ENCODE results near the gene ACOX3.
"Not testable (repeated sequence)": the region's sequence is repeated elsewhere in the genome, so short reads cannot be mapped to it uniquely, and the experiment has no call there.

Gene ACOX3

DNA sequence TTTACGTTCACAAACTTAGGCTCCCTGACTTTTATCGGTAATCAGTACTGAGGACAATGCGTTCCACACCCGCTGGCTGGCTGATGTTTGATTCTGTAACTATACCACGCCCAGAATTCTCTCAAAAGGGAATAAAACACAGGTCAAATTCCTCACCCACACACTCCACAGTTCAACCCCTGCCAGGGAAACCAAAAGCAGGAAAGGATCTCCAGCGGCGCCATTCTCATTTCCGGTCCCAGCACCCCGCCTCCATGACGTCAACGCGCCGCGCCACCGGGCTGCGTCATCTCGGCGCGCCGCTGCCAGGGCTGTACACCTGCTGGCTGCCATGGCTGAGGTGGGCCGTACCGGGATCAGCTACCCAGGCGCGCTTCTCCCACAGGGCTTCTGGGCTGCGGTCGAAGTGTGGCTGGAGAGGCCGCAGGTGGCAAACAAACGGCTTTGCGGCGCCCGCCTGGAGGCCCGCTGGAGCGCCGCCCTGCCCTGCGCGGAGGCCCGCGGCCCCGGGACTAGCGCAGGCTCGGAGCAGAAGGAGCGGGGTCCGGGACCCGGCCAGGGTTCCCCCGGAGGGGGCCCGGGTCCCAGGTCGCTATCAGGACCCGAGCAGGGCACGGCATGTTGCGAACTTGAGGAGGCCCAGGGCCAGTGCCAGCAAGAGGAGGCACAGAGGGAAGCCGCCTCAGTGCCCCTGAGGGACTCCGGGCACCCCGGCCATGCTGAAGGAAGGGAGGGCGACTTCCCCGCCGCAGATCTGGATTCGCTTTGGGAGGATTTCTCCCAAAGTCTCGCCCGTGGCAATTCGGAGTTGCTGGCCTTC is at the start of gene ACOX3, which contains the start of gene TRMT44:
ACOX3 (minus strand) TSS at position 232 of the 820 bp plus-strand sequence. CDS start 24,202 bp downstream, outside the sequence.
TRMT44 (plus strand) TSS at position 286 of the 820 bp plus-strand sequence; CDS start at position 332, 46 bp downstream.
- DNase-seq, result peak; percentile 89

DNA sequence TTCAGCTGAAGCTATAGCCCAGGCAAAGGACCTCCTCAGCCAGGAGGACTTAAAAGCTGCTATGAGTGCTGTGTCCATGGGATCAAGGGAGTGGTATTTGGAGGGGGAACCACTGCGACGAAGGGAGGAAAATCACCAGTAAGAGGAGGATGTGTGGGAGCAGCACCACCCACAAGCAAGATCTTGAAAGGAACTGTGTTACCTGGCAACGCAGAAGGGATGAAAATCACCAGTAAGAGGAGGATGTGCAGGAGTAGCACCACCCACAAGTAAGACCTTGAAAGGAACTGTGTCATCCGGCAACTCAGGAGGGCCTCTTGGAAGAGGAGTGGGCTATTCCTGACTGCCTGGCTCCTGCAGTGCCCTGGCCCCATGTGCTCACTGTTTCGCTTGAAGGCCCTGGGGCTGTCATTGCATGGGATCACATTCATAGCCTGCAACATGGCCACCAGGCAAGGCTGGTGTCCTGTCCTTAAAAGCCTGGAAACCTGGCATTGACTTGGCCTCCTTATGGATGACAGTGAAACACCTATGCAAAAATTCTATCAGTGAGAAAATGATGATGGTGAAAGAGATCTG is 48.4 kb upstream of the ACOX3 start:
- no peak for DNase-seq

DNA sequence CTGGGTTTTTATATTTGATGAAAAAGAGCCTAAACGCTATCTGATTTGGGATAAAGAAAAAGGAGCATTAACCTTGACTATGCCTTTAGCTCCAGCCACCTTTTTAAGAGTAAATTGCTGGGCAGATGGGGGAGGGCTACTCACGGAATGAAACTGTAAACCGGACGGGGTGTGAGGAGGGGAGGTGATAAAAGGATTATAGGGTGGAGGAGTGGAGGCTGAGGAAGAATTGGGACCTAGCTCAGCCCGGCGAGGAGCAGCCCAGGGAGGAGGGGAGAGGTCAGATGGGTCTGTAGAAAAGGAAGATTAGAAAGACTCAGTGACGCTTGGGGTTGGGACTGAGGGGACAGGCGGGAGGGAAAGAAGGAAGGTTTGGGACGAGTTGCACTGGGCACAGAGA is 46.1 kb upstream of the ACOX3 start:
- DNase-seq, result not testable (repeated sequence)

DNA sequence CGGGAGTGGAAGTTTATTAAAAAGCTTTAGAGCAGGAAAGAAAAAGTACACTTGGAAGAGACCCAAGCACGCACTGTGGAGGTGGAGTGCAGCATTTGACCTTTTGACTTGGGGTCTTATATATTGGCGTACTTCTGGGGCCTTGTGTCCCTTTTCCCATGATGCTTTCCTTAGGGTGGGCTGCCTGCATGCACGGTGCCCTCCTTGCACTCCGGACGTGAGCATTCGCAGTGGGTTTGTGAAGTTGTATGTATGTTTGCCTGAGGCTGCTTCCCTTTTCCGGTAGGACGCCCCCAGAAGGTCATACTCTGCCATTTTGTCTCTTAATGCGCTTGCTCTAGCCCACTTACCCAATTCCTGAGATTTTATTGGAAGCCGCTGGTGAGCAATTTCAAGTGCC is 39.7 kb upstream of the ACOX3 start:
- DNase-seq, result no peak

DNA sequence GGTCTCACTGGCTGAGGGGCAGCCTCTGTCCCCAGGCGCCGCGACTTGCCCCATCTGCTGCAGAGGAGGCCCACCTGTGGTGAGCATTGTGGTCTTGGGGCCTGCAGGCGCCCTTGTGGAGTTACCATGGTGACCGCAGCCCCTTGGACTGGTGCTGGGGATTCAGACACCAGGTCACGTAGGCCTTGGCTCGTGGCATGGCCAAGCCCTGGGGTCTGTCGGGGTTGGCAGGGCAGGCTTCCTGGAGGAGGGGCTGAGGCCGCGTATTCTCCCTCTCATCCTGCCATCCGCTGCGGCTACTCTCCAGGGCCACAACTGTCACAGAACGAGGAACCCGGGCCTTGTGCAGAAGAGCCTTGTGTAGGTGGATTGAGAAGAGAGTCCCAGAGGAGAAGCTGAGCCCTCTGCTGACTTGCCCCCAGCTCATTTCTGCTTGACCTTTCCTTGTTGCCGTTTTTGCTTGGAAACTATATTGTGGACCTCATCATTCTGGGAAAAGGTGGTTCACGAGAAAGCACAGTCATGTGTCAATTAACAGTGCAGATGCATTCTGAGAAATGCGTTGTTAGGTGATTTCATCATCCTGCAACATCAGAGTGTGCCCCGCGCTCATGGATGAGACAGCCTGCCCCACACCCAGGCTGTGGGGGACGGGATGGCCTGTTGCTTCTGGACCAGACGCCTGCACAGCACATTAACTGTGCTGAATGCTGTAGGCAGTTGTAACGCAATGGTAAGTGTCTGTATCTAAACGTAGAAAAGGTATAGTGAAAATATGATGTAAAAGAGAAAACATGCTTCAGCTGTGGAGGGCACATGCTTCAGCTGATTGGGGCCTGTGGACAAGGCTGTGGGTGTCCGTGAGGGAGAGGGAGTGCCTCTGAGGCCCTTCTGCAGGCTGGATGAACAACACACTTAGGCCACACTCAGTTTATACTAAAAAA is 38.5 kb upstream of the ACOX3 start:
- peak; percentile 36 for DNase-seq

DNA sequence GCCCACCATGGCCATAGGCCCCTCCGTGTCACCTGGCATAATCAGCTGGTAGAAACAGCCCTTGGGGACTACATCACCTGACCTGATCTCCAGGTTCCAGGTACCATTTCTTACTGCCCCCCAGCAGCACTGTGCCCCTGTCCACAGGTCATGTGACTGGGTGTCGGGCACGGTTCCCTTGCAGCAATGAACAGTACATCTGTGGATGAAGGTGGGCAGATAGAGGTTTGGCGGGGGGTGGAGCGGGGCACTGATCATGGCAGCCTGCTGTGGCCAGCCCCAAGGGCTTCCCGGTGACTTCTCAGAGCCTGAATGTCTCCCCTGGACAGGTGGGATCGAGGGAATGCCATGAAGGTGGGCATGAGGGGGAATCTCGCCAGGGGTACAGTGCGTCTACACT is 37.8 kb upstream of the ACOX3 start:
- DNase-seq, result no peak

DNA sequence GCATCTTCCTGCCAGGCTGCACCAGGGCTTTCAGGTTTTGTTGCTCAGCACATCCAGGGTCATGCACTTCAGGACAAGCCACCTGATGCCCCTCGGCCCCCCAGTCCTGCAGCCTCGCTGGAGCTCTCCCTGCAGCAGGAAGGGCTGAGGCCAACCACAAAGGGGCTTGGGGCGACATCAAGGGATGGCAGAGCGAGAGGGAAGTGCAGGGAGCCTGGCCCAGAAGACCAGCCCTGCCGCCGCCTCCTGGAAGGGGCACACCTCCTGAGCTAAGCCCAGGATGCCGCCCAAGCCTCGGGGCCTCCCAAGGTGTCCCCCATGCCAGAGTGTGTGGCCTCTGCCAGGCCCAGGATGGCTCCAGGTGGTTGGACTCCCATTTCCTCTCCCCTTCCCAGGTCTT is 37.2 kb upstream of the ACOX3 start:
- no peak for DNase-seq

DNA sequence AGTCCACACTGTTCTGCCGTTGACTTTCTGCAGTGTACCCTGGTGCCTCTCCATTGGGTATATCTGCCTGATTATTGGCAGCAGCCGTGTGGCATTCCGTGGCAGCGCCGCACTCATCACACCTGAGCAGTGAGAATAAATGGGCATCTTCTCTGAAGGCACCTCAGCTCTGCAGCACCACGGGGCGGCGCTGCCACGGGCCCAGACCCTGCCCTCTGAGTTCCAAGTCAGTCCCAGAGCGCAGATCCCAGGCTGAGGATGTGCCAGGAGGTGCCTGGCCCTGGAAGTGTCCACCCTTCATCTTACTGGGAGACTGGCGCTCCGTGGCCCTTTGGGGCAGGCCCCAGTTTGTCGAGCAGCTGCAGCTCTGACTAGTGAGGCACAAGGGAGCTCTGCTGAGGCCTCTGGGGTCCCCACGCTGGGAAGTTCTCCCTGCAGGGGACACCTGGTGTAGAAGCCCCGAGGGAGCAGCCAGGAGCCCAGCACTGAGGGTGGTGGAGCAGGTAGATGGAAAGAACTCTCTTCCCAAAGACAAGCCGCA is 36.6 kb upstream of the ACOX3 start:
- DNase-seq, result no peak

DNA sequence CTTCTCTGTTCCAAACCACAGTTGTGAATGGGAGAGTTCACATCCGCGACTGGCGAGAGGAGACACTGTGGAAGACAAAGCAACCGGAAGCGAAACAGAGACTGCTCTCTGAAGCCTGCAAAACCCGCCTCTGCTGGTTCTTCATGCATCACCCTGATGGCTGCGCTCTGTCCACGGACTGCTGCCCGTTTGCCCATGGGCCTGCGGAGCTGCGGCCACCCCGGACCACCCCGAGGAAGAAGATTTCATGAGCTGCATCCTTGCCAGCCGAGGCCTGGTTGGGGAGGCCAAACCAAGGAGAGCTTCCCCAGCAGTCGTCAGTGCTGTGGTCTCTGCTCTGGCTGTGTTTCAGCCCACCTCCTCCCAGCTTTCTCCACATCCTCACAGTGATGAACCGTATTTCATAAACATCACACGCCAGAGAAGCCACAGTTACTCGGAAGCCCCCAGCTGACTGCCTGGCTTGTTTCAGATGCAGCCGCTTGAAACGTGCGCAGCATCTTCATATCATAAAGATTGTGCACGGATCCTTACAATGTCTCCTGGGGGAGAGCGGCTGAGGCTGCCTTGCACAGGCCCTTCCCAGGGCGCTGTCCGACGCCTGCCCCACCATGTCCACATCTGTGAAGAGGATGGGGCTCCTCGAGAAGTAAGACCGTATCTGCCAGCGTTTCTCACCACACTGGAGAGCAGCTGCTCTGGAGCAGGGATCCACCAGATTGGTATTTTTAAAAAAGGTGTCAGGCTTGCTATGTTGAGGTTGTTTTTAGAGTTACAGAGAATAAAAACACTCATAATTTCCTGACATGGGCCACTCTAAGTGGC is 35.4 kb upstream of the ACOX3 start:
- no peak for DNase-seq

DNA sequence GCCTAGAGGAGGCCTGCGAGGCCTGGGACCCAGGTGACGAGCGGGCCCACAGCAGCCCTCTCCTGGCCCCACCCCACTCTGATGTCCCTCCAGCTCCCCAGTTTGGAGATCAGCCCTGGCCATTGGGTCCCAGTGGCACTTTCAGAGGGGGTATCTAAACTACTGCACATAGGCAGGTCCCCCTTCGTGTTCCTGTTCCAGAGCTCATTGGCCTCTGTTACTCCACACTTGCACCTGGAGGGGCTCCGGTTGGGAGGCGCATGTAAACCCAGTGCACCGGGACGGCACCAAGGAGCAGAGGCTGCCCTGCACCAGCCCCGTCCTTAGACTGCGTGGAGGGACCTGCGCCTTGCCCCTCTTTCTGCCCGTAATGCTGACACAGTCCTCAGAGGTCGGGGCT is 34.3 kb upstream of the ACOX3 start:
- no peak for DNase-seq

DNA sequence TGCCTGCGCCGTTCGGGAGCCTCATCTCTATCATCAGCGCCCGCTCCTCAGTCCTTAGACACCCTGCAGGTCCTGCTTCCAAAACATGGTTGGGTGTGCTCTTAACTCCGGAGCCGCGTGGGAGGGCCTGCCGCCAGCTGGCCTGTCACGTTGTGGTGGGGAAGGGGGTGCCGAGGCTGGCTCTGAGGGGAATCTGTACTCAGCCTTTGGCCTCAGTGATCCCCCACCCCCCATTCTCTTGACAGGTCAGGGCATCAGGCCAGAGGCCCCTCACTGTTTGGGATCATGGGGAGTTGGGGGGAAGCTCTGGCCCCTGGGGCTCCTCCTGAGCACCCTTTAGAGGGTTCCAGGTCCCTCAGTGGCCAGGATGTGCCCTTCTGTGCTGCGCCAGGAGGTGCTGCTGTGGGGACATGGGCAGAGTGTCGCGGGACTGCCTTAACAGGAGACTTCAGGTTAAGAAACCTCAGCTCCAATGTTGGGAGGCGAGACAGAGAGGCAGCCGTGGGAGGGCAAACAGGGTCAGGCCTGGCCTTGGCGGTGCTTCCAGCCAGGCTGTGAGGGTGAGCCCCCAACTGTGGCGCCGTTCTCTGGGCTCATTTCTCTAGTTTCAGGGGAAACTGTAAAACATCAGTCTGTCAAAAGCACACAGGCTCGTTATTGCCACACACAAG is 33.5 kb upstream of the ACOX3 start:
- no peak for DNase-seq

DNA sequence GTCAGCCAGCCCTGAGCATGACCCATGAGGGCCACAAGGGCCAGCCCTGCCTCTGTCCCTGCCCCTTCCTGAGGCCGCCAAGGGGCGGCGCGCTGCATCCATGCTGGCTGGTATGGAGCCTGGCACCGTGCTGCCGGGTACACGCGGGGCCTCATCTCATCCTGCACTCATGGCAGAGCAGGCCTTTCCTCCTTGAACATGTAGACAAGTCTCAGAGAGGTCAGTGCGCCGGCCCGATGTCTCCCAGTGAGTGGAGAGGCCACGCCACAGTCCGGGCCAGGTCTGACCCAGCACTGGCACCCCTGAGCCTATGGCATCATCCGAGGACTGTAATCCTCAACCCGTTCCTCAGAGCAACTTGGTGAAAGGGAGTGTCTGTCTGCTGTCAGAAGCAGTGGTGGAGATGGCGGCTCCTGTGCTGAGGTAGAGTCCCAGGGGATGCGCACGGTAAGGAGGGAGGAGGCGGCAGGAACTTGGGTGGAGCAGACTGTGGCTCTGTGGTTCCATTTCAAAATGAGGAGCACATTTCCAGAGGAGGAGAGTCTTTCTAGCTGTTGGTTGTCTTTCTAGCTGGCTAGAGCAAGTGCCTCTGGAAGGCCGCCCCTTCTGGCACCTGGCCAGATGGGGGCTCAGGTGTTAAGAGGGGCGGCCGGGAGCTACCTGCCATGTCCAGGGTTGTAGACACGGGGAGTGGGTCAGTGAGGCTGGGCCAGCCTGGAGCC is 32.8 kb upstream of the ACOX3 start:
- no peak for DNase-seq

DNA sequence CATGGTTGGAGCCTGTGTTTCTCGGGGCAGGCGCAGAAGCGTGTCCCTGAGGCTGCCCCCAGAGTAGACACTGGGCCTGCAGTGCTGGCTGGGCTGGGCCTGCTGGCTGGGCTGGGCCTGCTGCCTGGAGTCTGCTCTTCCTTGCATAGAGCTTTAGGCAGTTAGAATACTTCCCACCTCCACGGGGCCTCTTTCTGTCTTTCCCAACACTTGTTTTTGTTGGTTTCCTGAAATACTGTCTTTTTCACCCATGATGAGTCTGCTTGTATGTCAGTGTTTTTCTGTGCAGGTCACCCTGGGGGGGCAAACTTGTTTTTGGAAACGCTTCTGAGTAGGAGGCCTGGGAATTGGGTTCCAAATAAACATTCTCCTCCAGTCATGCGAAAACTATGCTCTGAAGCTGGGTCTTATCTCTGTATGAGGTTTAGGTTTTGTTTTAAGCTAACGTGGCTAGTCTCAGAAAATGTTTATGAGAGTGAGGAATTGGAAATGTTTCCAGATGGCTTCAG is 32.2 kb upstream of the ACOX3 start:
- DNase-seq, result peak; percentile 91

DNA sequence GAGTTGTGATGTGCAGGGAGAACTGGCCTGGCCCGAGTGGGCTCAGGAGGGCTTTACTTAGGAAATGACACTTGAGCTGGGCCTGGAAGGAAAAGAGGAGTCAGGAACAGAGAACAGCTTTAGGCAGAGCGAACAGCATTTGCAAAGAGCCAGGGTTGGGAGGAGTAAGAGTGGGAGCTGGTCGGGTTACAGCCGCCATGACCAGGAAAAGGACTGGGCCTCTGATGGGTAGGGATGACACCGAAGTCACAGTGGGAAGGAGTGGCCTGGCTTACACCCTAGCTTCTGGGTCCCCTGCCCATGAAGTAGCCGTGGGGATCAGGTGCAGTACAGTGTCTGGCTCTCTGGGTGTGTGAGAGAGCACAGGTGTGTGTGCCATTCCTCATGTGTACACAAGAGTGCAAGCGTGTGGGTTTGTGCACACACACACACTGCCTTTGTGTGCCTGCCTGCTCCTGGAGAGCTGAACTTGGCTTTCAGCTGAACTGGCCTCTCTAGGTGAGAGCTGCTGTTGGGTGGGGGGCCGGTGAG is 31.7 kb upstream of the ACOX3 start:
- DNase-seq, result no peak

DNA sequence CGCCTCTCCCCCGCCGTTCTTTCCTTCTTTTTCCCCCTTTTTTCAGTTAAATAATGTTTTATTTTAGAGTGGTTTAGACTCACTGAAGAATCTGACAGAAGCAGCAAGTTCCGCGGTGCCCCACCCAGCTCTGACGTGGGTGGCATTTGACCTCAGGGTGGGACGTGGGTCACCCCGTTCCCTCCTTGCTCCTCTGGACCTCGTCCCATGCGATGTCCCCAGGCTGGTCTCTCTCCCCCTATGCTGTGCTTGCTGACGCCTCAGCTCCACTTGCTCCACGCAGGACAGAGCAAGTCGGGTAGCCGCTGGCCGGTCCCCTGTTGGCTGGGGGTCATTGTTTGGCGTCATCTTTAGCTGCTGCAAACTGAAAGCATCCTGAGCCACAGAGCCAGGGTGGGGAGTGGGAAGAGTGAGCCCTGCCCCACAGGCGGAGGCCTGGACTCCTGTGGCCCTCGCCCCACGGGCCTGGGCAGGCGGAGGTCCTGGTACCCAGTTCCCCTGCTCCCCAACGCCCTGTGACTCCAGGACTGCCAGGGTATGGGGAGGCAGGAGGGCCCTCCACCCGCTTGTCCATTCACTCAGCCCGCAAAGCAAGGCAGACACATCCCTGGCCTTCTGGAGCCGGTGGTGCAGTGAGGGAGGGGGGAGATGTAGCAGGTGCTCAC is 30.8 kb upstream of the ACOX3 start:
- DNase-seq, result no peak

DNA sequence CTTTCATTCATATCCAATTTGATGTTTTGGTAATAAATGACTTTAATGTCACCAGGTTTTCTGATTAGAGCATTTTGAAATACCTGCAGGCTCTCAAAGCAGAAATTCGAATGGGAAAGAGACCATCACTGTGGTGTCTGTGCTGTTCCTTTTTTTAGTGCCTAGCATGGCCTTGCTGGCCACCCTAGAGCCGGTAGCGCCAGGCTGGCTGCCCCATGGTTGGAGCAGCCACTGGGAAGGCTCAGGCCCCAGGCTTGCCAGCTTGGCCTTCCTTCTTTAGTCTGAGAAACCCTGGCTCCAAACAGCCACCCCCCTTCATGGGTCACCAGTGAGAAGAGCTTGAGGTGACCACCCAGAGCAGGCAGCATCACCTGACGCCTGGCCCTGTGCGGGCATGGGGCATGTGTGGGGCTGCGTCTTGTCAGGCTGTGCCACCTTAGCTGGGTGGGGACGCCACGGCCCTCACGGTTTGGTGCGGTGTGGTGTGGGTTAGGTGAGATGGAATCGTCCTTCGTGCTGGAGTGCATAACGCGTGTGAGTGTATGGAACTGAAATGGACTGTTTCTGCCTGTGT is 30.0 kb upstream of the ACOX3 start:
- DNase-seq, result no peak

DNA sequence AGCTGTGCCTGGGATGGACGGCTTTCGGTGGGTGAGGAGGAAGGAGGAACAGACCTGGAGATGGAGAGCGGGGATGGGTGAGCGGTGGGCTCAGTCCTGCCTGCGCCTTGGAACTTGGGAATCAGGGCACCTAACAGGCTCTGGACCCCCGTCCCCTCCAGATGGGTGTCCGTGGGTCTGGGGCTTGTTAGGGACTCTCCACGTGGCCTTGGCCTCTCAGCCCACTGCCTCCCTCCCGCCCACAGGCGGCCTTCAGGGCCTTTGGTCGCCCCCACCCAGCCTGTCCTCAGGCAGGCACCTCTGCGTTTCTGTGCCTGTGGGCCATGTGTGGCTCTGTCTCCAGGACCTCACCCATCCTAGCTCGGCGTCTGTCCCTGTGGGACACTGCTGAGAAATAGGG is 29.0 kb upstream of the ACOX3 start:
- DNase-seq, result no peak

DNA sequence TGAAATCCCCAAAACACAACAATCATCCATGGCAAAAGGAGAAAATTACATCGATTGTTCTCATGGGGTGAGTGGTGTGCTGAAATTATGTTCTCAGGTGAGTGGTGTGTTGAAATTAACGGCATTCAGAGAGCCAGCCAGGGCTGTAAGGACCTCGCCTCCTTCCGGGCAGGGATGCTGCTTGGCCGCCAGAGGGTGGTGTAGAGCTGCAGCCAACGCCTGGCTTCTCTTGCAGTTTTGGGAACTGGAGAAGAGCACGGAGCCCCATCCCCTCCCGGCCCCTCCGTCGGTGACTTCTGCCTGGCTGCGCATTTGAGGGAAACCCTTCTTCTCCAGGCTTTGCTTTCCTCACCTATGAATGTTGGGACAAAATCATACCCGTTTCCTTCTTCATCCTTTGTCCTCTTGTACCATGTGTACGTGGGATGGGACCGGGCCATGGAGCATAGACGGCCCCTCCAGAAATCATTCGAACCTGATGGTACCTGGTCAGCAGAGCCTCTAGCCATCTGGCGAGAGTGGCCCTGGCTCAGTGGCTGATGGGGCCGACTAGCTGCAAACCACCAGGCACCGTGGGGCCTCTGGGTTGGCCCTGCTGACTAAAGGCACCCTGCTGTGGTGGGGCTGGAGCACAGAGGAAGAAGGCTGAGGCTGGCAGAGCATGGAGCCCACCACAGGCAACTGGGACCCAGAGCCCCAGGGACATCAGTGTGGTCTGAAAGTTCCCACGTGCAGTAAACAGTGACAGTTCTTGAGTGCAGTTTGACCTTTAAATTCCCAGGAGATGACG is 28.4 kb upstream of the ACOX3 start:
- peak; percentile 47 for DNase-seq

DNA sequence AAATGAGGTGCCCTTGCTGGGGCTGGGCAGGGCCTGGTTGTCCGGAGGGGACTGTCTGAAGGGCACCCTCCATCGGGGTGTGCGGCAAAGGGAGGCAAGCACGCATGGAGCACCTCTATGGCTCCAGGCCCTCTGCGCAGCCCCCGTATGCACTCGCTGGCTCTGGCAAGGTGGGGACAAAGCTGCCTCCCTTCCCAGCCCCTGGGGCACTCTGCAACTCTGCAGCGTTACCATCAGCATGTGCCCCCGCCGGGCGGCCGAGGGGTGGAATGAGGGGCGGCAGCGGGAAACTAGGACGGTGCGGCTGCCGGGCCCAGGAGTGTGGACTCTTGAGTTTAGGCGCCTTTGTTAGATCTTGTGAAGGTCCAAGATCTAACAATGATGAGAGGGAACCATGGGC is 26.5 kb upstream of the ACOX3 start:
- DNase-seq, result no peak
